Loucy (cell line): ENCODE results near the gene TSEN54.

Source experiments
- H2AFZ ChIP-seq: fragments of 200-600 bp; sonication (generic); 2 replicates; pipeline ENCODE4 v1.6.0; 2016; ENCODE audit warnings: antibody characterized with exemption, mild to moderate bottlenecking, low read length, moderate library complexity
- H3F3A ChIP-seq: fragments of 200-600 bp; 2 replicates; pipeline ENCODE4 v1.6.0; 2016; ENCODE audit warnings: antibody characterized with exemption, low read depth, mild to moderate bottlenecking
- H3K27me3 ChIP-seq: fragments of 200-600 bp; sonication (generic); 2 replicates; pipeline ENCODE4 v1.6.1; 2014; ENCODE audit warnings: low read length, mild to moderate bottlenecking; ENCODE audit not compliant: insufficient read depth, poor library complexity, severe bottlenecking
- H3K36me3 ChIP-seq: fragments of 200-600 bp; sonication (generic); 2 replicates; pipeline ENCODE4 v1.6.1; 2016; ENCODE audit warnings: low read length; ENCODE audit not compliant: insufficient read depth
- H3K4me1 ChIP-seq: fragments of 200-600 bp; sonication (generic); 2 replicates; pipeline ENCODE4 v1.5.1; 2014; ENCODE audit warnings: low read length, mild to moderate bottlenecking; ENCODE audit not compliant: insufficient read depth, poor library complexity, severe bottlenecking
- H3K4me2 ChIP-seq: fragments of 200-600 bp; sonication (generic); 2 replicates; pipeline ENCODE4 v1.6.0; 2014; ENCODE audit warnings: antibody characterized with exemption, low read length, low read depth, mild to moderate bottlenecking; ENCODE audit not compliant: poor library complexity, severe bottlenecking
- H3K4me3 ChIP-seq: fragments of 200-600 bp; sonication (generic); 2 replicates; pipeline ENCODE4 v1.5.1; 2014; ENCODE audit warnings: low read length, mild to moderate bottlenecking, mixed read lengths; ENCODE audit not compliant: poor library complexity, severe bottlenecking
- H3K79me2 ChIP-seq: fragments of 200-600 bp; sonication (generic); 2 replicates; pipeline ENCODE4 v1.6.1; 2014; ENCODE audit warnings: low read length; ENCODE audit not compliant: insufficient read depth
- H3K9ac ChIP-seq: fragments of 200-600 bp; sonication (generic); 2 replicates; pipeline ENCODE4 v1.6.0; 2014; ENCODE audit warnings: mild to moderate bottlenecking, low read depth, low read length, moderate library complexity; ENCODE audit not compliant: poor library complexity, severe bottlenecking
- H3K9me2 ChIP-seq: fragments of 200-600 bp; sonication (generic); replicated peaks from 2 replicates; pipeline ENCODE4 v1.6.1; 2016; ENCODE audit warnings: low read depth, low read length, mixed read lengths
- H3K9me3 ChIP-seq: fragments of 200-600 bp; sonication (generic); 2 replicates; pipeline ENCODE4 v1.6.1; 2014; ENCODE audit warnings: mild to moderate bottlenecking, antibody characterized with exemption, low read length, low read depth; ENCODE audit not compliant: insufficient read depth
- H4K20me1 ChIP-seq: fragments of 200-600 bp; sonication (generic); 2 replicates; pipeline ENCODE4 v1.6.0; 2014; ENCODE audit warnings: antibody characterized with exemption, low read length, mild to moderate bottlenecking; ENCODE audit not compliant: insufficient read depth, poor library complexity, severe bottlenecking
- EZH2phosphoT487 ChIP-seq: fragments of 200-600 bp; IDR thresholded peaks from 2 replicates; pipeline ENCODE4 v1.6.1; 2018; ENCODE audit warnings: antibody characterized with exemption, mild to moderate bottlenecking, moderate library complexity, borderline replicate concordance
- TF ChIP-seq, protein P1 (sequence below): fragments of 200-600 bp; sonication (generic); conservative IDR thresholded peaks from 2 replicates; pipeline ENCODE4 v1.5.1; 2014; ENCODE audit warnings: mild to moderate bottlenecking, antibody characterized with exemption, low read length

The TSEN54 gene

DNA sequence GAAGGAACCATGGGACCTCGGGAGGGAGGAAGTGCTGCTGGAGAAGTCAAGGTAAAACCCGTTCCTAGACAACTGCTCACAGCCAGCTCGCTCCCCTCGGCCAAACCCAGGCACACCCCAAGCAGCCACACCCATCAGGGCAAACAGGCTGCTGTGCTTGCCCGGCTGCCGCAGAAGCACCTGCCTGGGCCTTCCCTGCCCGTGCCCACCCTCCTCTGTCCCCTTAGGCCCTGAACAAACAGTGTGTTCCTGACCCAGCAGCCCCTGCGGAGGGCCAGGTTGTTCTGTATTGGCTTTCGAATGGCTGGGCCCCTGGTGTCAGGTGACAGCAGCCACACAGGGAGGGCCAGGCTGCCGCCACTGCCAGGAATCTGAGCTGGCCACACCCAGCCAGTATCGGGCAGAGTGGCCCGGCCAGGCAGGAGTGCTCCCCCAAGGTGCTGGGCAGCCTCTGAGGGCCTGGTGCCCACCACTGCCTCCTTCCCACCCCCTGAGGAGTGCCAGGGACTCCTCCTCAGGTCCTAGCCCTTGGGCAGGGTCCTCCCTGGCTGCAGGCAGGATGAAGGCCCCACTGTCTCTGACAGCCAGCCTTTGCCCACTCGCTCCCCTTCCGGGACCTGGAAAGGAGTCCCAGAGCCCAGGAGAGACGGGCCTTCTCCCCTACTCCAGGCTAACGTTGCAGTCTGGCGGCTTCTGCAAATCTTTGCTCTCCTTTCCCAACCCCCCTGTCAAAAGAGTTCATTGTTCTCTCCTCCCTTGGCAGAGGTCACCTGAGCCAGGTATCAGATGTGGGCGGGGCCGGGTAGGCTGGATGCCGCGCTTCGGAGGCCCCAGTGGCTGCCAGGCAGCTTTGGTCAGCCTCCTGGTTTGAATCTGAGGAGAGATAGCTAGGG is 33.2 kb downstream of the TSEN54 start:
- Histone ChIP-seq H3F3A (no peaks in the 10 kb centered on the region), H3K27me3 (no peaks in the 10 kb centered on the region), H4K20me1 (no peaks in the 10 kb centered on the region), H3K79me2 (no peaks in the 10 kb centered on the region), H3K36me3 (no peaks in the 10 kb centered on the region), H3K9me3 (no peaks in the 10 kb centered on the region), H3K4me2 (no peak overlapping the region), H3K4me1 (no peaks in the 10 kb centered on the region), H3K4me3 (no peak overlapping the region), H3K9ac (no peak overlapping the region), H2AFZ (no peak overlapping the region), H3K9me2 (no peaks in the 10 kb centered on the region)
- TF ChIP-seq EZH2phosphoT487: no peak
- TF ChIP-seq, protein P1, sequence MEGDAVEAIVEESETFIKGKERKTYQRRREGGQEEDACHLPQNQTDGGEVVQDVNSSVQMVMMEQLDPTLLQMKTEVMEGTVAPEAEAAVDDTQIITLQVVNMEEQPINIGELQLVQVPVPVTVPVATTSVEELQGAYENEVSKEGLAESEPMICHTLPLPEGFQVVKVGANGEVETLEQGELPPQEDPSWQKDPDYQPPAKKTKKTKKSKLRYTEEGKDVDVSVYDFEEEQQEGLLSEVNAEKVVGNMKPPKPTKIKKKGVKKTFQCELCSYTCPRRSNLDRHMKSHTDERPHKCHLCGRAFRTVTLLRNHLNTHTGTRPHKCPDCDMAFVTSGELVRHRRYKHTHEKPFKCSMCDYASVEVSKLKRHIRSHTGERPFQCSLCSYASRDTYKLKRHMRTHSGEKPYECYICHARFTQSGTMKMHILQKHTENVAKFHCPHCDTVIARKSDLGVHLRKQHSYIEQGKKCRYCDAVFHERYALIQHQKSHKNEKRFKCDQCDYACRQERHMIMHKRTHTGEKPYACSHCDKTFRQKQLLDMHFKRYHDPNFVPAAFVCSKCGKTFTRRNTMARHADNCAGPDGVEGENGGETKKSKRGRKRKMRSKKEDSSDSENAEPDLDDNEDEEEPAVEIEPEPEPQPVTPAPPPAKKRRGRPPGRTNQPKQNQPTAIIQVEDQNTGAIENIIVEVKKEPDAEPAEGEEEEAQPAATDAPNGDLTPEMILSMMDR: no peak

DNA sequence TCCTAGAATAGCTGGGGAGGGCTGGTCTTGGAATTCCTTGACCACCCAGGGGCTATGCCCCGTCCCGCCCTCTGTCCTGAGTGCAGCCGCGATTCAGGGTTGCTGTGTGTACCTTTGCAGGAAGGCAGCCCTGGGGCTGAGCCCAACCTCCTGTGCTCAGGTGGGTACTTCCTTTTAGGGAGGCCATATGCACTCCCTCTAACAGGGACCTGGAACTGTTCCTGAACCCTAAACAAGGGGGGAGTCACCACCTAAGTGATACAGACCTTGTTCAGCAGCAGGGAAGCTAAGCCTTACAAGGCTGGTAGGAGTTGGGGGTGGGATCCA is 33.8 kb downstream of the TSEN54 start:
- H3K36me3 ChIP-seq: no peaks in the 10 kb centered on the region
- no peak overlapping the region for H3K4me3 ChIP-seq
- no peak for TF ChIP-seq EZH2phosphoT487
- TF ChIP-seq, protein P1: no peak
- H3F3A ChIP-seq: no peaks in the 10 kb centered on the region
- H3K9ac ChIP-seq: no peak overlapping the region
- H4K20me1 ChIP-seq: no peaks in the 10 kb centered on the region
- no peaks in the 10 kb centered on the region for H3K4me1 ChIP-seq
- no peaks in the 10 kb centered on the region for H3K9me3 ChIP-seq
- no peaks in the 10 kb centered on the region for H3K9me2 ChIP-seq
- H2AFZ ChIP-seq: no peak overlapping the region
- H3K27me3 ChIP-seq: no peaks in the 10 kb centered on the region
- H3K79me2 ChIP-seq: no peaks in the 10 kb centered on the region
- H3K4me2 ChIP-seq: no peak overlapping the region

DNA sequence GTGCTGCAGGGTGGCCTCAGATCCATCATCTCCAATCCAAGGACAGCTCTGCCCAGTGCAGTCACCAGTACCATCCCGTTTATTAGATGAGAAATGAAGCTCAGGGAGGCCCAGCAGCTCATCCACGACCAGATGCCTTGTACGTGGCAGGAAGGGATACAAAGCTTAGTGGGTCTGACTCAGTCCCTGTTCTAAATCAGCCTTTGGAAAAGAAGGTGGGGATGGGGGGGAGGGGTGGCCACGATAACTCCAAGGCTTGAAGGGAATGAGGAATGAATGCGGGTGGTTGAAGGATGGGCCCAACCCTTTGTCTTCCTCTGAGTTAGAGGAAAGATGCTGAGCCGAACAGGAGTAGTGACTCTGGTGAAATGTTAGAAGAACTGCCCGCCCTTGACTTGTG is 34.9 kb downstream of the TSEN54 start:
- Histone ChIP-seq H3F3A (no peaks in the 10 kb centered on the region), H3K36me3 (no peaks in the 10 kb centered on the region), H3K4me1 (no peaks in the 10 kb centered on the region)

More for the DNA sequence above, 34.9 kb downstream of the TSEN54 start:
- no peaks in the 10 kb centered on the region for H3K79me2 ChIP-seq
- H3K4me3 ChIP-seq: no peak overlapping the region
- no peaks in the 10 kb centered on the region for H4K20me1 ChIP-seq
- no peaks in the 10 kb centered on the region for H3K9me3 ChIP-seq
- H3K4me2 ChIP-seq: no peak overlapping the region
- H3K9me2 ChIP-seq: no peaks in the 10 kb centered on the region
- no peak for TF ChIP-seq EZH2phosphoT487
- TF ChIP-seq, protein P1: no peak
- no peak overlapping the region for H2AFZ ChIP-seq
- H3K9ac ChIP-seq: no peak overlapping the region
- H3K27me3 ChIP-seq: no peaks in the 10 kb centered on the region
